ENCODE results near the gene MYADML2. TPM values are rescaled to one million over a fixed set of nuclear protein-coding genes. Genes with fewer than 3 reads are reported as not detected.

MYADML2 gene
- total RNA-seq, 2 donors from 2014 or later: not detected

GRCh38 chr17:81977211-81977808 lies 30.3 kb upstream of the MYADML2 start, which contains the start of gene ASPSCR1:
ASPSCR1 (plus strand) TSS chr17:81977629; CDS start chr17:81977647, 18 bp downstream.
- peaks cover 6% of the 10 kb centered on the region for H3K9me3 ChIP-seq (ENCODE audit: control insufficient read depth, low read length)
- H3K9ac ChIP-seq (ENCODE audit: extremely low read depth, low read length, poor library complexity, severe bottlenecking): peak within 1 kb of the TSS; percentile 92
- H3K27me3 ChIP-seq (ENCODE audit: control insufficient read depth, insufficient read depth, low read length, poor library complexity, severe bottlenecking): peaks cover 6% of the 10 kb centered on the region
- 0 to 2% methylated on average over 24 to 76 of the region's 76 CpGs for WGBS, 2 experiments (ENCODE audit: insufficient coverage in 1 of 2, insufficient read length in 1 of 2)
- no peak for TF ChIP-seq CTCF (conservative IDR thresholded peaks at IDR 0.05)
- peaks cover 15% of the 10 kb centered on the region for H3K36me3 Mint-ChIP-seq (ENCODE audit: low read depth)
- peak within 1 kb of the TSS; percentile 70 for H3K4me3 Mint-ChIP-seq
- peak; percentile 97 for DNase-seq
- no peaks in the 10 kb centered on the region for H3K4me1 ChIP-seq (ENCODE audit: control insufficient read depth, insufficient read depth, low read length)
- peak within 1 kb of the TSS; percentile 87 for H3K27ac Mint-ChIP-seq
- peaks cover 12% of the 10 kb centered on the region for H3K36me3 ChIP-seq (ENCODE audit: control insufficient read depth, insufficient read depth, low read length)
- peaks cover 23% of the 10 kb centered on the region for H3K9me3 Mint-ChIP-seq
- peak within 1 kb of the TSS; percentile 92 for H3K27ac ChIP-seq (ENCODE audit: low read depth, low read length)
- no peaks in the 10 kb centered on the region for H3K4me1 Mint-ChIP-seq
- H3K4me3 ChIP-seq (ENCODE audit: low read length): peak within 1 kb of the TSS; percentile 82
- H3K27me3 Mint-ChIP-seq (ENCODE audit: insufficient read depth): peaks cover 29% of the 10 kb centered on the region

GRCh38 chr17:81976332-81977210 lies 29.5 kb upstream of the MYADML2 start:
- Histone ChIP-seq H3K4me1 (ENCODE audit: control insufficient read depth, insufficient read depth, low read length) (no peaks in the 10 kb centered on the region), H3K36me3 (ENCODE audit: control insufficient read depth, insufficient read depth, low read length) (peaks cover 12% of the 10 kb centered on the region), H3K9me3 (ENCODE audit: control insufficient read depth, low read length) (peaks cover 6% of the 10 kb centered on the region), H3K27ac (ENCODE audit: low read depth, low read length) (no peak overlapping the region), H3K4me3 (ENCODE audit: low read length) (peak overlapping the region; percentile 82), H3K27me3 (ENCODE audit: control insufficient read depth, insufficient read depth, low read length, poor library complexity, severe bottlenecking) (peaks cover 6% of the 10 kb centered on the region), H3K9ac (ENCODE audit: extremely low read depth, low read length, poor library complexity, severe bottlenecking) (peak overlapping the region; percentile 92)
- Mint-ChIP-seq H3K4me3 (peak overlapping the region; percentile 70), H3K36me3 (ENCODE audit: low read depth) (peaks cover 15% of the 10 kb centered on the region), H3K9me3 (peaks cover 25% of the 10 kb centered on the region), H3K4me1 (no peaks in the 10 kb centered on the region), H3K27ac (peak overlapping the region; percentile 87), H3K27me3 (ENCODE audit: insufficient read depth) (peaks cover 29% of the 10 kb centered on the region)
- 37 to 46% methylated on average over 18 to 30 of the region's 30 CpGs for WGBS, 2 experiments (ENCODE audit: insufficient coverage in 1 of 2, insufficient read length in 1 of 2)
- TF ChIP-seq CTCF (conservative IDR thresholded peaks at IDR 0.05): no peak
- peak; percentile 83 for DNase-seq

DNA sequence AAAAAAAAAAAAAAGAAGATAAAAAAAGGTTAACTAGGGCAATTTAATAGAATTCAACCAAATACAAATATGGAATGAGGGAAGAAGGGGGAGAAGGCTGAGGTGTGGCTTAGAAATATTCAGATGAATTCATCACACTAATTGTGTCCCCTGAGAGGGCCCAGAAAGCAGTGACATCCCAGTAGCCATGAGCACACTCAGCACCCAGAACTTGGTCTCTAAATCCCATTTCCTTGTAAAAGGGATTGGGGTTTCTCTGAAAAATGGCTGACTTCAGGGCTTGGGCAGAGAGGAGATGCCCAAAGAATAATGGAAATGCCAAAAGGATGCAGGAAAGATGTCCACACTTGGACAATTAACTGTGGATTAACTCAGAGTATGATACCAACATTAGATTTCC lies 26.4 kb upstream of the MYADML2 start:
- H3K9me3 Mint-ChIP-seq: peaks cover 25% of the 10 kb centered on the region
- Histone ChIP-seq H3K4me3 (ENCODE audit: low read length) (no peak overlapping the region), H3K27ac (ENCODE audit: low read depth, low read length) (no peak overlapping the region), H3K36me3 (ENCODE audit: control insufficient read depth, insufficient read depth, low read length) (no peaks in the 10 kb centered on the region), H3K9me3 (ENCODE audit: control insufficient read depth, low read length) (peaks cover 6% of the 10 kb centered on the region), H3K4me1 (ENCODE audit: control insufficient read depth, insufficient read depth, low read length) (no peaks in the 10 kb centered on the region), H3K9ac (ENCODE audit: extremely low read depth, low read length, poor library complexity, severe bottlenecking) (no peak overlapping the region), H3K27me3 (ENCODE audit: control insufficient read depth, insufficient read depth, low read length, poor library complexity, severe bottlenecking) (peaks cover 6% of the 10 kb centered on the region)
- no peak for TF ChIP-seq CTCF (conservative IDR thresholded peaks at IDR 0.05)
- H3K27ac Mint-ChIP-seq: no peak overlapping the region
- peaks cover 1% of the 10 kb centered on the region for H3K36me3 Mint-ChIP-seq (ENCODE audit: low read depth)
- no peaks in the 10 kb centered on the region for H3K4me1 Mint-ChIP-seq
- H3K27me3 Mint-ChIP-seq (ENCODE audit: insufficient read depth): peaks cover 31% of the 10 kb centered on the region
- H3K4me3 Mint-ChIP-seq: no peak overlapping the region
- no peak for DNase-seq
